NCI-H128 (cell line): Measurements from ENCODE around the gene ERBB4.
A peak's percentile ranks its signal among the peaks of the same experiment; 100 is the strongest.

Experiments
- DNase-seq: peaks from one replicate; lab custom pipeline; 2025; ENCODE audit not compliant: unreplicated experiment; lab: John Stamatoyannopoulos, UW

ERBB4 gene

DNA sequence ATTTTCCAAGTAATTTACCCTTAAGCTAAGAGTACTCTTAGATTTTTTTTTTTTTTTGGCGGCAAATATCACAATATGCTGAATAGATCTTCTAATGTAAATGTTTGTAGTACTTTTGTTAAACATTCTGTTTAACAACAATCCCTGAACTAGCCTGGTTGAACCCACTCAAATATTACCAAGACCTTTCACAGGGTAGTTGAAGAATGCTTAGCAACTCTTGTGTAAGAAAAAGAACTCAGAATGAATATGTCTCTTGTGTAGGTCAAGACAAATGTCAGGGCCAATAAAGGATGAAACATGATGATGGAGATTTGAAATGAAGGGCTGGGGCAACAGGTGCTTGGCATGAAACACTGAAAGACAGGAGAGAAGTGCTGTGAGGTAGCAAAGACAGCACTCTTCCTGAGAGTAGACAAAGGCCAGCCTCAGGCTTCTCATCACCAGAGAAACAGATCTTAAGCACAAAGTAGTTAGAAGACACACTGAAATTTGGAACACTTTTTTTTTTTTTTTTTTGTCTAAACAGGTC lies 597.3 kb downstream of the ERBB4 start:
- DNase-seq = no peak

DNA sequence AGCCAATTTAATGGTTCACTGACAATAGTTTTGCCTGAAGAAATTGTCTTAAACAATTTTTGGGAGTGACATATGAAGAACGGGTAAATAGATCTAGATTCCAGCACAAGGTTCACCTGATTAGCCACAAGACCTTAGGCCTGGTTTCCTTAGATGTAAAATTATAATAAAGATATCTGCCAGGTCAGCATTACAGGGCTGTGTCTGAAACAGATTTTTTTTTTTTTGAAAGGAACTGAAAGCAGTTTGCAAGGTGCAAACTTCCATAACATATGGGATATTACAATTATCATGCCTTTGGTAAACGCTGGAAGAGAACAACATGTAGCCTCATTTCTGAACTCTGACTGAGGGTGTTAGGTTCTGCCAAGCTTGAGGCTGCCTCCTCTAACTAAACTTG lies 599.4 kb downstream of the ERBB4 start:
- DNase-seq = no peak

DNA sequence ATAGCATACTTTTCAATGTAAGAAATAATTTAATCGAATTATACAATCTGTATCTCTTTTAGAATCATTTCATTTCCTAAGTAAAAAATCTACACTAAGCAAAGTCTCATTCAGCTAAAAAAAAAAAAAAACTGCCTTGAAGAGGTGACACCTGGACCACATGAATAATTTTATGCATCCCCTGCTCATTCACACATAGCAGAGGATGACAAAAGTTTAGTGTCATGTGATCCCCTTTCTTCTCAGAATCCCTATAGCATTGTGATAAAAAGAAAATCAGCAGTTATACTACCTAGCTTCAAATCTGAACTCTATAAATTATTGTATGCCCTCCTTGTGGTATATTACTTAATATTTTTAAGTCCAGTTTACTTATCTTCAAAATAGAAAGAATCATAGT lies 603.8 kb downstream of the ERBB4 start:
- DNase-seq = no peak

DNA sequence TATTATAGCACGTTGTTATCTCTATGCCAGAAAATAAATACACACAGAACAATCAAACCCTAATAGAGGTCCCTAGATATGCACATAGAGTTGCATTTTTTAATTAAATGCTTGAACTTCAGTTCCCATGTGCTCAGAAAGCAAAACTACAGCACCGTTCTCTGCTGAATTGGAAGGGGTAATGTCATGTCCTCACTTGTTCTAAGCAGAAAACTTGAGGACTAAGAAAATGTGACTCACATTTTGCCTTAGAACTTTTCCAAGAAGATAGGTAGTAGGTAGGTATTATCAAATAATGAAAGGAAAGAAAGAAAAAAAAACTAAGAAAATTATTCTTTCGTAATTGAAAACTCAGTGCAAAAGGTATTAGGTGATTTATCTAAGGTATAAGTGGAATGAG lies 607.3 kb downstream of the ERBB4 start:
- DNase-seq = no peak

DNA sequence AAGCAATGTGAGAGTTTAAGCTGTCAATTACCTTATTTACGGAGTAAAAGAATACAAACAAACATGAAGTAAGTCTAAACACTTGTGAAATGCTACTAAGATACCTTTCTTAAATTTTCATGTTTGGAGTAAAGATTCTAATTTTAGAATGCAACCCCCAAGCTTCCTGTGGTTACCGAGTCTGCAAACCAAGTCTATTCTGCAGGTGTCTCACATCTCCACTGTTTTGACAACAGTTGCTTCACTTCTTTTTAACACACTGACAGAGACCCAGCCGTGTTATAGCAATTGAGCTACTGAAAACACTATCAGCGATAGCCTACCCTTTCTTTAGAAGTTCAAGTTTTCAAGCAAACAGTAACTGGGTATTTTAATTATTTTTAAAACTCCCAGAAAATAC lies 608.3 kb downstream of the ERBB4 start:
- no peak for DNase-seq

DNA sequence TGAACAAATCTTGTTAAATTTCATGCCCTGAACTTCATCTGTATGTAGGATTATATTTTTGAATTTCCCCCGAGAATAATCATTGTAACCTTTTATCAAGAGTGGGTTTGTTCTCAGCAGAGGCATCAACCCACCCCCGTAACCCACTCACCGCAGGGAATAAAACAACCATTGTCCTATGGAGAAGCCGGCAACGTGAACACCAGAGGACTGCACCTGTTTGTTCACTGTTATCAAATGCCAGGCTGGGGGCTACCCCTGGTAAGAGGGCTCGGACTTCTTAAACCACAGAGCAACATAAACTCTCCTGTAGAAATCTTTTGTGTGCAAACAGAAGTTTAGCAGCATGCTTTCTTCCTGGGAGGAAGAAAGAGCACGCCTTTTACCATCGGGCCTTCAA lies 610.4 kb downstream of the ERBB4 start:
- no peak for DNase-seq

DNA sequence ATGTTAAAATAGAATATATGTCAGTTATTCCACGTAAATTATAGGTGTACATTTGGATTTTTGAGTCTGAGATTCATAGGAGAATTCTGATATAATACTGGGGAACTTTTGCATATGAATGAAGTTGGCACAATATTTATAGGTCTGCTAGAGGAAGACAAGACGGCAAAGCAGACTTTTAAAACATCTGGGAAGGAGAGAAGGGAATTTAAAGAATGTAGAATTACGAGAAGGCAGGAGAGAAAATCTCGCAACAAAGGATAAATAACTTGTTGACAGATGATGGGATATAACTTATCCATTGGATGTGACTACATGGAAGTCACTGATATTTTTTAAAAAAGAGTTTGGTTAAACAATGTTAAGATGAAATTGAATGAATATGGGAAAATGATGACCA lies 615.6 kb downstream of the ERBB4 start:
- no peak for DNase-seq

DNA sequence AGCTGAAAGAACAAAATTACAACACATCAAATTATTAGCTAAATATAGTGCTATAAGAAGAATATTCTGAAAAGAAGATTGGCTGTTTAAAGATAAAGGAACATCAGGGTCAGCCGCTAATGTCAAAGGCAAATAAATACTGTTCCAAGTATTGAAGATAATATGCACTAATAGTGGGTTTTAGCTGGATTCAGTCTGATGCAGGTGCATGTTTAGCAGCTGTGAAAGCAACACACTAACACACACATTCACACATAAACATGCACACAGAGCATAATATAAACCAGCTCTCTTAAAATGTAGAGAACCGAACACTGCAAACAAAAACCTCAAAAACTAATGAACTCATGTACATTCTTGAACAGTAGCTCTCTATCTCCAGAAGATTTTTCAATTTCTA lies 634.6 kb downstream of the ERBB4 start:
- DNase-seq = no peak

DNA sequence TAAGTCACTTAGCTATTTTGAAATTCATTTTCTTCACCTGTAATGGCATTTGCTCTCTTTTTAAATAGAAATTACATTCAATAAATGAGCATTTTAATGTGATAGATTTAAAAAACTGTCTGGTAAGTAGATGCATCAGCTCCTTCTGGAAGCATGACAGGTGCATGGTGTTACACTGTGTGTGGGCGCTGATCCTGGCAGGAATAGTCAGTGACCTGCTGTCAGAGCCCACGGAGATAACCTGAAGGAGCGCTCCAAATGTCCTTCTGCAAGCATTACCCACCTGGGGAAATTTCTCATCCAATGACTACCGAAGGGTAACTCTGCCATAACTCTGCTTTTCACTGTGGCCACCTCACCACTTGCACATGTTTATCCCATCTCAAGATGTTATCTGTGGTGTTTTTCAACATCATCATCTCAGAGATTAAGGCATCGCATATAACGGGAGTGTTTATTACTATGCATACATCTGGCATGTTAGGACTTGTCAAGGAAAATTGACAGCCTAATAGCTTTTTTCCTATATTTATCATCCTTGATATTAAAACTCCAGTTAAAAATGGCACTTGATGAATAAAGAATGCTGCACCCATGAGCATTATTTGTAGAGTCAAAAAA lies 637.3 kb downstream of the ERBB4 start:
- DNase-seq = no peak

DNA sequence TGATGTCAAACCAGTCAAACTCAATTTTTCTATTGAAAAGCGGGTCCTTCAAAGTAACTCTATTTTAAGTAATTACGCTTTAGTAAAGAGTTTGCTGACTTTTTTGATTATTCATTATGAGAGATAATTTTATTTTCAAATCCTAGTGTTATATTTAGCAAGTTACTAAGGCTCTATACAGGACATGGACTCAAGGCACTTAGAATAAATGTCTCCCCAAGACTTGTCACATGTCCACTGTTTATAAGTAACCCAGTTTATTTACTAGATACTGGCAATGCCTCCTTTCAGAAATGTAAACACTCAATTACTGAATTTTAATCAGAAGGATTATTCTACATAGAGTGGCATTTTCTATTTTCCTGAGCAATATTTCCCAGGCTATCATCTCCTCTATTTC lies 638.1 kb downstream of the ERBB4 start:
- DNase-seq = no peak

DNA sequence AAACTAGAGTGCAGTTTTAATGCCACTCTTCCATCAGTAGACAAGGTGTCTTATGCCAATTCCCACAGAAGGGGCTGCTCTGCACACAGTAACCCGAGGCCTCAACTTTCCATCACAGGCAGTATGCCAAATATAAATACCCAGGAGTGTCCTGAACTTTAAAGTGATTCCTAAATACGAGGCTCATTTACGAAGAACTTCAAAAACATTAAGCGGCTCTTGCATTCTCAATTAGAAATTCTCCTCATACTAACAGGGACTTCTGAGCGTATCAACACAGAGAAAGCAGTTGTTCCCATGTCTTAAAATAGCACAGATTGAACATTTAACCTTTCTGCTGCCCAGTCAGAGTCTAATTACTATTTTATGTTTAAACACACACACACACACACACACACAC lies 638.6 kb downstream of the ERBB4 start:
- peak; percentile 24 for DNase-seq

DNA sequence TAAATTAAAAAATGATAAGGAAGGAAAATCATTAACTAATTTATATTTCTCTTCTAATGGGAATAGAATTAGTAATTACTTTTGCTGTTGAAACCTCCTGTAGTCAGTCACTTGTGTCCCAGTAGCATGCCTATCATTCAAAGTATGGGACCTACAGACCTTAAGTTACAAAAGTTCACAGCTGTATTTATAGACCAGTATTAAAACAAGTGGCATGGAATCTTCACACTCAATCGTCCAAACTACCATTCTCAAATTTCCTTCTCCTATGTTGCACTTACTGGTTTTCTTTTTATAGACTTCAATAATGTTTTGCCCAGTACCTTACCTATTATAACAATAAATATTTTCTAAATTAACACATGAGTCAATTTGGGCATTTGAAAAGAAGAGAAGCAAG lies 639.9 kb downstream of the ERBB4 start:
- no peak for DNase-seq

DNA sequence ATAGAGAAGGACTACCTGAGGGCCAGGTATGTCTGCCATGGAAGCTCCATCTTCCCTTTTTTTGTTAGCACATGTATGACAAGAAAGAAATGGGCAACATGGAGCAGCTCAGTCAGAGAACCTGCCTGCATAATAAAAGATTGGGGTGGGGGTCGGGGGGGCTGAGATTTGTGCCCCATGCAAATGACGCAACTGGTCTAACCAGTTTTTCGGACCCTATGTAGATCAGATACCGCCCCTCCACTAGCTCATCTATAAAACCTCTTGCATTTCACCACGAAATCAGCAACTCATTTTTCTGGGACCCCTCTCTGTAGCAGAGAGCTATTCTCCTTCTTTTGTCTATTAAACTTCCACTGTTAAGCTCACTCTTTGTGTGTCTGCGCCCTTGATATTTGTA lies 657.2 kb downstream of the ERBB4 start:
- no peak for DNase-seq

DNA sequence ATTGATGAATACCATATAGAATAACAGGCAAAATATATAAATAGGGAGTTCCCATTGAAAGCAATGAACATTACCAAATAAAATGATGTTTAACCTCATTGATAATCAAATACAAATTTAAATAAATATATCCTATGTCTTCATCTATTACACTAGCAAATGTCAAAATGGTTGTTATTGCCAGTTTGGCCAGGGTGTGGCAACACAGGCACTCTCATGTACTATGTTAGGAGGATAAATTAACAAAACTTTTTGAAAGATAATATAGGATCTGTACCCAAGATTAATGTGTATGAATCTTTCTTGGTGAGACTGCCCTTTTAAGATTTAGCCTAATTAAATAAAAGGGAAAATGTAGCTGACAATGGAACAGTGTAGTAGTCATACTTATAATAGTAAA lies 659.3 kb downstream of the ERBB4 start:
- no peak for DNase-seq

DNA sequence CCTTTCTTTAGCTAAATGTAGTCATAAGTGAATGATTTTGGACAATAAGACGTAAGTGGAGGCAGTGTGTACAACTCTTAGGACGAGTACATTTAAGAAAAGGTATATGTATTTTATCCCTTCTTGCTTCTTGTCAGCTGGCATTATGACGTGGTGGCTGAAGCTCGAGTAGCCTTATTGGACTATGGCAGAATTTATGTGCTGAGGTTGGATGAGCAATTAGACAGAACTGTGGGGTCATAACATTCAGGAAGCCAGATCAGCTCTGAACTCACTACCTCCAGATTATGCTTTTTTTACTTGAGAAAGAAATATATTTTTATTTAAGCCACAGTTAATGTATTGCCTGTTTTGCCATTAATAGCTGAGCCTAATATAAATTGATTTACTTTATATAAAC lies 661.5 kb downstream of the ERBB4 start:
- DNase-seq = no peak

DNA sequence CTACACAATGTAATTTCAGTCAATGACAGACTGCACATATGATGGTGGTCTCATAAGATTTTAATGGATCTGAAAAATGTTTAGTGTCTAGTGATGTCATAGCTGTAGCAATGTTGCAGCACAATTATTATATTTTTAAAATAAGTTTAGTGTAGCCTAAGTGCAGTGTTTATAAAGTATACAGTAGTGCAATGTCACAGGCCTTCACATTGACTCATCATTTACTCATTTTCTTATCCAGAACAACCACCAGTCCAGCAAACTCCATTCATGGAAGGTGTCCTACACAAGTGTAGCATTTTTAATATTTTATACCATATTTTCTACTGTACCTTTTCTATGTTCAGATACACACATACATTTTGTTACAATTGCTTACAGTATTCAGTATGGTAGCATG lies 663.1 kb downstream of the ERBB4 start:
- DNase-seq = no peak

DNA sequence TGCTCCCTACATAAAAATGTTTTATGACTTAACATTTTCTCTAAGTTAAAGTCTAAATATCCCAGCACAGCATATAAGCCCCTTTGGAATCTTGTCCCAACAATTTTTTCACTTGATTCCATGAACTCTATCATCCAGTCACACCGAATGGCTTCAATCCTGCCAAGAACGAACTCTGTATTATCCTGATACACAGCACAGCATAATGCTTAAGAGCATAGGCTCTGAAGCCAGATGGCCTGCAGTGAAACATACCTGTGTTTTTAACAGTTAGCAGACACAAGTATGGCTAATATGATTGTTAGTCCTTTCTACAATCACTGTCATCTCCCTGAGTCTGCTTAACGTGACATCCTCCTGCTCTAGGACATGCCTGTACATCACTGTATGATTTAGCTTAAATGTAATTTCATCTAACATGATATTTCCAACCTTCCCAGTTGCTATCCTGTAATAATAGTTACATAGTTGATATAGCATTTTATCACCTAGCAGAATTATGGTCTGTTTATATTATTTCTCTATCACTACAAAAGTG lies 669.5 kb downstream of the ERBB4 start:
- DNase-seq = no peak

DNA sequence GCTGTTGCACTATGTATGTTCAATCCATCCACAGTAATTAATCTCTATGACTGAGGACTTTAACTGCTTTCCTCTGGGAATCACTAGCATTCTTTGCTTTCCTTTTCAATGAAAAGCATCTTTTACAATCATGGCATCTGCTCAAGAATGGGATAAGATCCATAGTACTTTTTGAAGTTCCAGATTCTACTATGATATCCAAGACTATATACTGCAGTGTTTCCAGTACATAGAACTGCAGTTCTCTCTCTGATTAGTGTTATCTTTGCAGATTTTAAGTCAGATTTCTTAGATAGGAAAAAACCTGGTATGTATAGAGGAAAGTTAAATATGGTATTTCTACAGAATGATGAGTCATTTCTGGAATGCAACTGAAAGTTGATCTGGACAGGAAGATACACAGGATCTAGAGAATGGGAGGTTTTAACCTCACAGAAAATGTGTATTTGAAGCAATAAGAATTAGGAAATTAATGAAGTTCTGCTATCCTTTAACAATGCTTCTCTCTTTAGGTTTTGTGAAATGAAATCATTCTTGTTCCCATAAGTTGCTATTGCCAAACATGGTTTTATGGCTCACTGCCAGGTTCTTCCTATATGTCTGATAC lies 670.7 kb downstream of the ERBB4 start:
- no peak for DNase-seq

DNA sequence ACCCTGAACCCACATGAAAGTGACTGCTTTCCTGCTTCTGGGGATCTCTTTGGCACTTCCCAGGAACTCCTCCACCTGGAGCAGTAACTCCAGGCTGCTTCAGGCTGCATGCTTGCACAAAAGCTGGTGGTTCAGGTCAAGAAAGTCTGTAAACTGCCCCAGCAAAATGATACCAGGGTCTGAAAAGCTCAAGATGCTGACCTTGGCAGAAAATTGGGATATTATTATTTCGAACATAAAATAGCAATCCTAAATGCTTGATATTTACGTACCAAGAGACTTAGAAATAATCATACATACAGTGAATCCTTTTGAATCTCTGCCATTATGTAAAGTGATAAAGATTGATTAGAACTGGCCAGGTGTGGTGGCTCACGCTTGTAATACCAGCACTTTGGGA lies 674.3 kb downstream of the ERBB4 start:
- DNase-seq = no peak

DNA sequence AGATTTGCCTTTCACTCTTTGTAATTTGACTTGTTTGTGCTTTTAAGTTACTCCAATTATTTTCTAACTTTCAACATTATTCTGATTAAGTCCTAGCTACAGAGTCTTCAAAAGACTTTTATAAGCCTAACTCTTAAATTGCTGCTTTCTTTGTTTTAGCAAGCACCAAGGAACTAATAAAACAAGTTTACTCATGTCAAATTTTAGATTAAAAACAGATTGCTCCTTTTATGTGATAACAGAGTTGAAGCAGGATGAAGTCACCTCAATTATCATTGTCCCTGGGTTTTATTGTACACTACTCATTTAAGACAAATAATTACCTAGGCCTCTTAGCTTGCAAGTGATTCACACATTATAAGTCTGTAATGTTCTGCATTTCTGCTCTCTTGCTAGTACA lies 678.4 kb downstream of the ERBB4 start:
- DNase-seq = no peak

DNA sequence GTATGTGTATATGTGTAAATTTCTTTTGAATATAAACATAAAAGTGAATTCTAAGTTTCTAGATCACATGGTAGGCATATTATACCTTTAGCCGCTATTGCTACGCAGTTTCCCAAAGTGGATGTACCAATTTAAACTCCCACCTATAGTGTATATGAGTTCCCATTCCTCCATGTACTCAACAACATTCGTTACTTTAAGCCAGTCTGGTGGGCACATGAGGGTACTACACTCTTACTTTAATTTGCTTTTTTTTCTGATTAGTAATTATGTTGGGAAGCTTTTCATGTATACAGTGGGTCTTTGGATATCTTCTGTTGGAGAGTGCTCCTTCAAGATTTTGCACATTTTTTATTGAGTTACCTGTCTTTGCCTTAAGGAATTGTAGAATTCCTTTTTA lies 683.8 kb downstream of the ERBB4 start:
- no peak for DNase-seq

DNA sequence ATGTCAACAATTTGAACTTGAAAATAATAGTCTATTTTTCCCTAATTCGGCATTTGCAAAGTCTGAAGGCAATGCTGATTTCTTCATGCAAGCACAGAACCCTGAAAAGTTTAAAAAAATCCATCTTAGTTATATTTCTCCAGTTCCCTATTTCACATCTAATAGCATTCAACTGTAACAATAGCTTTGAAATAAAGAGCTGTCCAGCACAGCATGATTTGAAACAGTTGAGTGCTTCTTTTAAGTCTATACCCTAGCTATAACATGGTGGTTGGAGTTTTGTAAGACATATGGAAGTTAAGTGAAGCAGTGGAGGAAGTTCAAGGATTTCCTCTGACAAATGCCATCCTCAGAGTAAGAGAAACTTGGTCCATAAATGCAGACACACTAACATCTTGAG lies 691.9 kb downstream of the ERBB4 start:
- DNase-seq = no peak

DNA sequence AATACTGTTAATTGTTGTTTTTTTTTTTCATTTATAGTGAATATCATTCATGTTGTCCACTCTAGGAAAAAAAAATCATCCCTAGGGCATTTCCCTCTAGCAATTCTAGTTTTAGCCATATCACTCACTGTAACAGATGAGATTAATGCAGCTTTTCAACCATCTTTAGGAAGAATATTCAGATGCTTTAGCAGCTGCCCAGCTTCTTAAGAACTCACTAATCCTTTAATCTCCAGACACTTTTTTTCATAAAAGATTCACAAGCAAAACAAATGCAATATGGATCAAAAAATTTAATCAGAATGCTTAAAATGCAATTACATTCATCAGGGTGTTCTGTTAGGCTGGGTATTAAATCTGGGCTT lies 692.6 kb downstream of the ERBB4 start:
- DNase-seq = no peak
